ENCODE measurements around the gene SLC12A3. TPM values are rescaled to one million over a fixed set of nuclear protein-coding genes. Genes with fewer than 3 reads are reported as not detected.

The SLC12A3 gene
- polyA plus RNA-seq, 12 donors: 0.07 to 0.22 (median 0.15) TPM; not detected in 6

Other genes with a start within 250 kb of the SLC12A3 start
- 100 to 1,000 TPM in 1 of 12 donors, 10 to 100 TPM in 10, not detected in 1; 11.9 to 138 (median 18.4) TPM for gene MT1E, start 239.4 kb upstream of the SLC12A3 start, polyA plus RNA-seq (ENCODE audit: insufficient read length in 12 of 12)
- 1 to 10 TPM in 3 of 12 donors, under 1 TPM in 6, not detected in 3; 0.53 to 1.3 (median 0.82) TPM for gene MT1M, start 232.5 kb upstream of the SLC12A3 start, polyA plus RNA-seq (ENCODE audit: insufficient read length in 12 of 12)
- 1 to 10 TPM in 1 of 12 donors, under 1 TPM in 1, not detected in 10; 0.77 to 1.1 TPM for gene MT1A, start 226.5 kb upstream of the SLC12A3 start, polyA plus RNA-seq (ENCODE audit: insufficient read length in 12 of 12)
- not detected for gene MT1B, start 213.3 kb upstream of the SLC12A3 start, polyA plus RNA-seq (ENCODE audit: insufficient read length in 12 of 12)
- gene MT1F, start 207.2 kb upstream of the SLC12A3 start, polyA plus RNA-seq (ENCODE audit: insufficient read length in 12 of 12): 10 to 100 TPM in 1 of 12 donors, 1 to 10 TPM in 7, under 1 TPM in 2, not detected in 2; 0.55 to 38.7 (median 2.0) TPM
- gene MT1G, start 197.1 kb upstream of the SLC12A3 start, polyA plus RNA-seq (ENCODE audit: insufficient read length in 12 of 12): 100 to 1,000 TPM in 1 of 12 donors, 10 to 100 TPM in 1, 1 to 10 TPM in 5, under 1 TPM in 3, not detected in 2; 0.43 to 744 (median 1.7) TPM
- 100 to 1,000 TPM in 1 of 12 donors, 10 to 100 TPM in 1, 1 to 10 TPM in 2, not detected in 8; 1.1 to 179 (median 5.6) TPM for gene MT1H, start 195.4 kb upstream of the SLC12A3 start, polyA plus RNA-seq (ENCODE audit: insufficient read length in 12 of 12)
- 100 to 1,000 TPM in 1 of 12 donors, 10 to 100 TPM in 4, 1 to 10 TPM in 6, not detected in 1; 7.8 to 137 (median 10.0) TPM for gene MT1X, start 182.7 kb upstream of the SLC12A3 start, polyA plus RNA-seq (ENCODE audit: insufficient read length in 12 of 12)
- 10 to 100 TPM in 11 of 12 donors, not detected in 1; 19.8 to 64.2 (median 40.9) TPM for gene NUP93, start 135.1 kb upstream of the SLC12A3 start, polyA plus RNA-seq (ENCODE audit: insufficient read length in 12 of 12)
- gene HERPUD1, start 66.9 kb downstream of the SLC12A3 start, polyA plus RNA-seq (ENCODE audit: insufficient read length in 12 of 12): 100 to 1,000 TPM in 2 of 12 donors, 10 to 100 TPM in 9, not detected in 1; 62.1 to 104 (median 84.3) TPM
- 10 to 100 TPM in 1 of 12 donors, 1 to 10 TPM in 9, not detected in 2; 5.6 to 10.1 (median 7.3) TPM for gene CETP, start 96.7 kb downstream of the SLC12A3 start, polyA plus RNA-seq (ENCODE audit: insufficient read length in 12 of 12)
- 10 to 100 TPM in 1 of 12 donors, 1 to 10 TPM in 10, not detected in 1; 3.1 to 11.0 (median 4.8) TPM for gene NLRC5, start 124.3 kb downstream of the SLC12A3 start, polyA plus RNA-seq (ENCODE audit: insufficient read length in 12 of 12)
- 10 to 100 TPM in 11 of 12 donors, not detected in 1; 23.0 to 50.7 (median 26.5) TPM for gene CPNE2, start 227.4 kb downstream of the SLC12A3 start, polyA plus RNA-seq (ENCODE audit: insufficient read length in 12 of 12)

Measured in muscle of arm (tissue), 12 donors.